DMS114 treated with DMSO at 0.1 percent for 48 hours (cell line): ENCODE results near the gene NINJ2.
"Not testable (repeated sequence)": the region's sequence is repeated elsewhere in the genome, so short reads cannot be mapped to it uniquely, and the experiment has no call there.

ENCODE experiments used
- DNase-seq: peaks from one replicate; lab custom pipeline; 2025; ENCODE audit not compliant: unreplicated experiment; lab: John Stamatoyannopoulos, UW

Gene NINJ2

GRCh38 chr12:642633-643474, 20.4 kb downstream of the NINJ2 start:
- DNase-seq: peak; percentile 29

GRCh38 chr12:641321-641720, 21.9 kb downstream of the NINJ2 start:
- not testable (repeated sequence) for DNase-seq

GRCh38 chr12:640773-641172, 22.5 kb downstream of the NINJ2 start:
- DNase-seq: no peak

GRCh38 chr12:639988-640387, 23.3 kb downstream of the NINJ2 start:
- DNase-seq: no peak

GRCh38 chr12:639566-639965, 23.7 kb downstream of the NINJ2 start:
- DNase-seq: no peak

- DNase-seq: no peak
Measured at GRCh38 chr12:638953-639557, 24.2 kb downstream of the NINJ2 start.

- DNase-seq: no peak
Measured at GRCh38 chr12:636632-637031, 26.6 kb downstream of the NINJ2 start.

- no peak for DNase-seq
Measured at GRCh38 chr12:633731-634130, 29.5 kb downstream of the NINJ2 start.

GRCh38 chr12:632102-632696, 31.0 kb downstream of the NINJ2 start:
- DNase-seq: no peak

GRCh38 chr12:630656-631632, 32.3 kb downstream of the NINJ2 start:
- no peak for DNase-seq

- DNase-seq: not testable (repeated sequence)
Measured at GRCh38 chr12:628742-629078, 34.5 kb downstream of the NINJ2 start.

GRCh38 chr12:627863-628741, 35.1 kb downstream of the NINJ2 start:
- DNase-seq: no peak

GRCh38 chr12:627285-627684, 36.0 kb downstream of the NINJ2 start:
- no peak for DNase-seq

- DNase-seq: no peak
Measured at GRCh38 chr12:625998-626397, 37.2 kb downstream of the NINJ2 start.

GRCh38 chr12:623865-624372, 39.3 kb downstream of the NINJ2 start:
- no peak for DNase-seq

GRCh38 chr12:623172-623864, 39.9 kb downstream of the NINJ2 start:
- DNase-seq: no peak

GRCh38 chr12:622416-622815, 40.8 kb downstream of the NINJ2 start:
- no peak for DNase-seq

- DNase-seq: no peak
Measured at GRCh38 chr12:619346-619745, 43.9 kb downstream of the NINJ2 start.

GRCh38 chr12:618605-619004, 44.6 kb downstream of the NINJ2 start:
- DNase-seq: no peak
